HG02642 (cell line): ENCODE data around the gene SNRPD2.
"Not testable (repeated sequence)": the region's sequence is repeated elsewhere in the genome, so short reads cannot be mapped to it uniquely, and the experiment has no call there.

ENCODE experiments used
- ATAC-seq: cut with Tn5 transposase; IDR thresholded peaks from one replicate; pipeline ENCODE4 v1.9.1; 2021; ENCODE audit warnings: mild to moderate bottlenecking; ENCODE audit not compliant: unreplicated experiment, poor library complexity

The SNRPD2 gene

DNA sequence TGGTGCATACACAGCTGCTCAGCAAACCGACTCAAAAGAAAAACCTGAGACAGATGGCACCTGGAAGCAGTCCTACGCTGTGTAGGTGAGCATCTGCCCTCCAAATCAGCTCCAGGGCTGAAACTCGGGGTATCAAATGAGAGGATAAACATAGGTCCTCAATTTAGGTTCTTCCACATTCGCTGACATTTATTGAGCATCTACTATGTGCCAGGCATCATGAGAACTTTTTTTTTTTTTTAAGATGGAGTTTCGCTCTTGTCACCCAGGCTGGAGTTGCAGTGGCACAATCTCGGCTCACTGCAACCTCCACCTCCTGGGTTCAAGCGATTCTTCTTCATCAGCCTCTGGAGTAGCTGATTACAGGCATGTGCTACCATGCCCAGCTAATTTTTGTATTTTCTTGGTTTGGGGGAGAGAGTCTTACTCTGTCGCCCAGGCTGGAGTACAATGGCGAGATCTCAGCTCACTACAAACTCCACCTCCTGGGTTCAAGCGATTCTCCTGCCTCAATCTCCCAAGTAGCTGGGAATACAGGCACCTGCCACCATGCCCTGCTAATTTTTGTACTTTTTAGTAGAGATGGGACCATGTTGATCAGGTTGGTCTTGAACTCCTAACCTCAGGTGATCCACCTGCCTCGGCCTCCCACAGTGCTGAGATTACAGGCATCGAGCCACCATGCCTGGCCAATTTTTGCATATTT lies 14.1 kb upstream of the SNRPD2 start:
- no peak for ATAC-seq

DNA sequence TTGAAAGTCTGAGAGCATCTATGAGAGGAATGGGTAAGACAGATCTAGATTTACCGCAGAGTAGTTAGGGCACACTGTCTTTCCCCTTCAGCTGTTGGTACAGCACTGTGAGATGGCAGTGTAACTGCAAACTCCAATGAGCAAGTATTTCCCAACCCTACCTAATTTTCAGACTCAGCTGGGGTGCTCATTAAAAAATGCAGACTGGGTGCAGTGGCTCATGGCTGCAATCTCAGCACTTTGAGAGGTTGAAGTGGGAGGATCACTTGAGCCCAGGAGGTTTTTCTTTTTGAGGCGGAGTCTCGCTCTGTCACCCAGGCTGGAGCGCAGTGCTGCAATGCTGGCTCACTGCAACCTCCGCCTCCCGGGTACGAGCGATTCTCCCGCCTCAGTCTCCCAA lies 13.4 kb upstream of the SNRPD2 start:
- ATAC-seq, result no peak

GRCh38 chr19:45701676-45702075 lies 9.9 kb upstream of the SNRPD2 start:
- ATAC-seq, result no peak

GRCh38 chr19:45693106-45693788 lies 1.5 kb upstream of the SNRPD2 start:
- ATAC-seq, result no peak

- ATAC-seq, result peak; percentile 88
Observed at GRCh38 chr19:45692187-45693105, 693 bp upstream of the SNRPD2 start, which contains the start of gene QPCTL. QPCTL (plus strand) TSS chr19:45692666; CDS start chr19:45692704, 38 bp downstream.

- ATAC-seq, result no peak
Observed at GRCh38 chr19:45687599-45687998, 4.2 kb downstream of the SNRPD2 start.

- ATAC-seq, result not testable (repeated sequence)
Observed at GRCh38 chr19:45685045-45685444, 6.7 kb downstream of the SNRPD2 start.

GRCh38 chr19:45682908-45683307 lies 8.8 kb downstream of the SNRPD2 start:
- no peak for ATAC-seq

DNA sequence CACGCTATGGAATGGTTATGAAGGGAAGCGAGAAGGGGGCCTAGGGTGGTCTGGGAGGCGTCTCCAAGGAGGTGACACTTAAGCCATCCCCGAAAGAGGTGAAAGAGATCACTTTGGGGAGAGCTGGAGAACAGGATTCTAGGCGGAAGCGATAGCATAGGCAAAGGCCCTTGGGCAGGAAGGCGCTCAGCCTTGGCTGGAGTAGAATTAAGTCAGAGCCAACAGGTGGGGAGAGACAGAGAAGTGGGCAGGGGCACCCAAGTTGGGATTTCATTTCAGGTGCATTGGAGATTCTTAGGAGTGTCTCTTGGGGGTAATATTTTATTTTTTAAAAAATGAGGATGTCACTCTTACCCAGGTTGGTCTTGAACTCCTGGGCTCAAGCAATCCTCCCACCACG lies 9.6 kb downstream of the SNRPD2 start:
- ATAC-seq, result no peak

DNA sequence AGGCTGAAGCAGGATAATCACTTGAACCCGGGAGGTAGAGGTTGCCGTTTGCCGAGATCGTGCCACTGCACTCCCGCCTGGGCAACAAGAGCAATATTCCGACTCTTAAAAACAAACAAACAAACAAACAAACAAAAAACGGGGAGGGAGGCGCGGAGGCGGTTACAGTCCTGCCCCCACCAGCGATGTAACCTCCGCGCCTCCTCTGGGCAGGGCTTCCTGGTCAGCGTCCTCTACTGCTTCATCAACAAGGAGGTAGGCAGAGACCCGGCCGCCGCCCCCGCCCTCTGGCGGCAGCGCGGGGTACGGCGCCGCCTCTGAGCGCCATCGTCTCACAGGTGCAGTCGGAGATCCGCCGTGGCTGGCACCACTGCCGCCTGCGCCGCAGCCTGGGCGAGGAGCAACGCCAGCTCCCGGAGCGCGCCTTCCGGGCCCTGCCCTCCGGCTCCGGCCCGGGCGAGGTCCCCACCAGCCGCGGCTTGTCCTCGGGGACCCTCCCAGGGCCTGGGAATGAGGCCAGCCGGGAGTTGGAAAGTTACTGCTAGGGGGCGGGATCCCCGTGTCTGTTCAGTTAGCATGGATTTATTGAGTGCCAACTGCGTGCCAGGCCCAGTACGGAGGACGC lies 10.2 kb downstream of the SNRPD2 start:
- ATAC-seq, result peak; percentile 86

GRCh38 chr19:45677351-45678230 lies 14.2 kb downstream of the SNRPD2 start:
- peak; percentile 34 for ATAC-seq

GRCh38 chr19:45676851-45677263 lies 14.9 kb downstream of the SNRPD2 start:
- peak; percentile 15 for ATAC-seq

DNA sequence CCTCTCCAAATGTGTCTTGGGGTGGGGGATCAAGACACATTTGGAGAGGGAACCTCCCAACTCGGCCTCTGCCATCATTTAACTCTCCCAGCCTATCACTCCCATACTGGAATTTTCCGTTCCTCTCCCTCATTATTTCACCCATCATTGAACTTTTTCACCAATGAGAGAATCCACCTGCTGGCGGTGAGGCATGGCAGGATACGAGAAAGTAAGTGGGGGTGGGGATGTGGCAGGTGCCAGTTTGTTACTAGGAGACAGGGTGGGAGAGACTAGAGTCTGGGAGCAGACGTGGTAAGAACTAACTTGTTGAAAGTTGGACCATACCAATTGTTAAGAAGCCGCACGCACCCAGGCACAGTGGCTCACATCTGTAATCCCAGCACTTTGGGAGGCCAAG lies 16.8 kb downstream of the SNRPD2 start:
- ATAC-seq, result no peak

- ATAC-seq, result peak; percentile 58
Observed at GRCh38 chr19:45670670-45671453, 20.9 kb downstream of the SNRPD2 start.

- ATAC-seq, result peak; percentile 2
Observed at GRCh38 chr19:45668342-45668871, 23.3 kb downstream of the SNRPD2 start.

GRCh38 chr19:45667620-45668341 lies 24.0 kb downstream of the SNRPD2 start, which contains the start of gene GIPR:
GIPR (plus strand) TSS chr19:45668221; CDS start chr19:45669521, 1,300 bp downstream.
- ATAC-seq, result no peak

DNA sequence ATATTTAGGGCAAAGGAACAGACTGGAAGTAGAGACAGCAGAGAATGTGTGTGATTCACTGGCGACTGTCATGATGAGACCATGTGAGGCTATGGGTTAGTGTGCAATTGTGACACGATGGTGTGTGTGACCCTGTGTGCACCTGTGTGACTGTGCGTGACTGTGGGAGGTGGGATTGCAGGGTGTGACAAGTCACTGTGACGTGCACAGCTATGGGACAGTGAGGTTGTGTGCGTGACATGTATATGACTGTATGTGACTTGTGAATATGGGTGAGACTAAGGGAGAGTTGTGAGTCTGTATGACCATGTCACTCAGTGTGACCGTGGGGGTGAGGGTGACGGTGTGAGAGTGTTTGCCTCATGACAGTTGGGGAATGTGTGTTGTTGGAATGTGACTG lies 27.2 kb downstream of the SNRPD2 start:
- ATAC-seq, result no peak

GRCh38 chr19:45663800-45664199 lies 28.0 kb downstream of the SNRPD2 start:
- ATAC-seq, result no peak
